SK-N-MC (cell line): ENCODE results near the gene SPATA6L.
"Not testable (repeated sequence)": the region's sequence is repeated elsewhere in the genome, so short reads cannot be mapped to it uniquely, and the experiment has no call there.

Experiments
- DNase-seq: peaks from one replicate; pipeline ENCODE4 v3.0.0-alpha.2; 2011; ENCODE audit warnings: low read depth, low spot score
- H3K27ac ChIP-seq: fragments of 200-600 bp; sonication (generic); 2 replicates; pipeline ENCODE4 v1.5.1; 2016; ENCODE audit warnings: mixed run types
- H3K36me3 ChIP-seq: fragments of 200-600 bp; sonication (generic); 2 replicates; pipeline ENCODE4 v1.6.1; 2017; ENCODE audit warnings: antibody characterized with exemption, low read length, mixed read lengths; ENCODE audit not compliant: insufficient read depth
- H3K4me3 ChIP-seq: fragments of 200-600 bp; sonication (generic); 2 replicates; pipeline ENCODE4 v1.5.1; 2016
- H3K9ac ChIP-seq: fragments of 200-600 bp; sonication (generic); 2 replicates; pipeline ENCODE4 v1.8.0; 2017; ENCODE audit warnings: mixed run types, mixed read lengths; ENCODE audit not compliant: insufficient read length
- H3K9me3 ChIP-seq: fragments of 200-600 bp; sonication (generic); 2 replicates; pipeline ENCODE4 v1.6.1; 2017; ENCODE audit warnings: low read depth, mild to moderate bottlenecking, antibody characterized with exemption, low read length, moderate library complexity, mixed read lengths
- EZH2 ChIP-seq: fragments of 200-600 bp; sonication (generic); IDR thresholded peaks from one replicate; pipeline ENCODE4 v1.6.1; 2017; ENCODE audit warnings: antibody characterized with exemption
- FOXP2 ChIP-seq: optimal IDR thresholded peaks from 2 replicates; pipeline ENCODE3; 2011; ENCODE audit warnings: mild to moderate bottlenecking, moderate library complexity; ENCODE audit not compliant: insufficient read depth; ENCODE audit errors: extremely low read length, control extremely low read depth
- POLR2AphosphoS5 ChIP-seq: IDR thresholded peaks from 2 replicates; pipeline ENCODE4 v1.6.1; 2012; ENCODE audit warnings: mild to moderate bottlenecking, low read depth, low read length, borderline replicate concordance

The SPATA6L gene

GRCh38 chr9:4614627-4615026, 51.7 kb downstream of the SPATA6L start:
- H3K36me3 ChIP-seq: peaks cover 17% of the 10 kb centered on the region
- no peaks in the 10 kb centered on the region for H3K9me3 ChIP-seq
- no peak overlapping the region for H3K27ac ChIP-seq
- no peak overlapping the region for H3K9ac ChIP-seq
- TF ChIP-seq POLR2AphosphoS5 (no peak), FOXP2 (no peak), EZH2 (no peak)
- no peak for DNase-seq
- no peak overlapping the region for H3K4me3 ChIP-seq

DNA sequence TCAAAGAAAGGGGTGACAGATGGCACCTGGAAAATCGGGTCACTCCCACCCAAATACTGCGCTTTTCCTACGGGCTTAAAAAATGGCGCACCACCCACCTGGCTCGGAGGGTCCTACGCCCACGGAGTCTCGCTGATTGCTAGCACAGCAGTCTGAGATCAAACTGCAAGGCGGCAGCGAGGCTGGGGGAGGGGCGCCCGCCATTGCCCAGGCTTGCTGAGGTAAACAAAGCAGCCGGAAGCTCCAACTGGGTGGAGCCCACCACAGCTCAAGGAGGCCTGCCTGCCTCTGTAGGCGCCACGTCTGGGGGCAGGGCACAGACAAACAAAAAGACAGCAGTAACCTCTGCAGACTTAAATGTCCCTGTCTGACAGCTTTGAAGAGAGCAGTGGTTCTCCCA, 60.2 kb downstream of the SPATA6L start:
- not testable (repeated sequence) for H3K27ac ChIP-seq, H3K9me3 ChIP-seq, H3K4me3 ChIP-seq, H3K9ac ChIP-seq, DNase-seq
- H3K36me3 ChIP-seq: peaks cover 42% of the 10 kb centered on the region

GRCh38 chr9:4604678-4605095, 61.6 kb downstream of the SPATA6L start:
- no peak for TF ChIP-seq EZH2
- no peak for TF ChIP-seq POLR2AphosphoS5
- no peak for TF ChIP-seq FOXP2
- Histone ChIP-seq H3K27ac (peak overlapping the region; percentile 59; the same call in 1 of the 2 replicates), H3K9me3 (no peaks in the 10 kb centered on the region), H3K36me3 (peaks cover 55% of the 10 kb centered on the region), H3K9ac (no peak overlapping the region), H3K4me3 (no peak overlapping the region)
- DNase-seq: peak; percentile 60

DNA sequence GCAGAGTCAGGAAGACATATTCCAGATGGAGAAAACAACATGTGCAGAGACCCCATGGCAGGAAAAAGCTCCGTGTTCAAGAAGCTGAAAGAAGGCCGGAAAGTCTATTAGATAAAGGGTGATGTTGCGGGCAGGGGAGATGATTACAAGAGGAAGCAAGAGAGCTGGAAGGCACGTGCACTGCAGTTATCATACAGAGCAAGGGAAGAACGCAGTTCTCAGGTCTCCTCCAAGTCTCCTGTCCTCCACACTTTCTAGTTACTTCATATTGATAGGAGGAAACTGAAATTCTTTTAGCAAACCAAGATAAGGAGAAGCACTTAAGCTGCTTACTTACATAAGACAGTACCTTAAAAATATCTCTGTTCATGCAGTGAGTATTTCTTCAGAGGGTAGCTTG, 62.5 kb downstream of the SPATA6L start:
- H3K4me3 ChIP-seq: no peak overlapping the region
- H3K9ac ChIP-seq: no peak overlapping the region
- H3K9me3 ChIP-seq: no peaks in the 10 kb centered on the region
- H3K36me3 ChIP-seq: peaks cover 64% of the 10 kb centered on the region
- no peak overlapping the region for H3K27ac ChIP-seq
- TF ChIP-seq EZH2 (no peak), FOXP2 (no peak), POLR2AphosphoS5 (no peak)
- DNase-seq: no peak

- no peak overlapping the region for H3K27ac ChIP-seq
- DNase-seq: no peak
- H3K4me3 ChIP-seq: no peak overlapping the region
- peaks cover 72% of the 10 kb centered on the region for H3K36me3 ChIP-seq
- no peak overlapping the region for H3K9ac ChIP-seq
- TF ChIP-seq EZH2: no peak
- no peak for TF ChIP-seq POLR2AphosphoS5
- TF ChIP-seq FOXP2: no peak
- H3K9me3 ChIP-seq: no peaks in the 10 kb centered on the region
Measured at GRCh38 chr9:4600368-4600767, 65.9 kb downstream of the SPATA6L start.

DNA sequence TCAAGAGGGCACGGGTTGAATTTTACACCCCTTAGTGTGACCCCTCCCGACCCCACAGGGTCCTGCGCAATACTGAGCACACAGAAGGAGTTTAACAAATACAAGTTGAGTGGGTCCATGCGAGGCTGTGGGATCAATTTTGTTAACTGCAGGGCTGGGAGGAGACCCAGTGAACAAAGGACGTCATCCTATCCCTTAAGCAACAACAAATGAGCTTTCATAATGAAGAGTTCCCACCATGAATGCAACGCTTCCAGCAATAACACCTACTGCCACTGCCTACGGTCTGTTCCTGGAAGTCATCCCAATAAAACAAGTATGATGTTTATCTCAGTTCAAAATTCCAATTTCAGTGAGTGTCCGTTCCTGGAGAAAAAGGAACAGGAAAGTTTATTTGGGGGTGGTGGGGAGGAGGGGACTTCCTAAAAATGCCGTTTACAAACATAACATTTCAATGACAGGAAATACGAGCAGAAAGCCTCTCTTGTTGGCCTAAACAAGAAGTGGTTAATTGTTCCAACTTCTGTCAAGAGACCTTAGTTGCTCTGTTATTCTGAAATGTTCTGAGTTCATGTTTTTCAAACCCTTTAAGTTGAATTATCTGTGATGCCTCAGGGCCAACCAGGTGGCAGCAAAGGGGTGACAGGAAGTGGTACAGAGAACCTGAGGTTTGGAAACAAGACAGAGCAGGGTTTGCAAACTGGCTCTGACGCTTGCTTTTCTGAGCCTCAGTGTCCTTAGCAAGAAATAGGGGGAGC, 69.9 kb downstream of the SPATA6L start:
- Histone ChIP-seq H3K9me3 (no peaks in the 10 kb centered on the region), H3K27ac (no peak overlapping the region), H3K4me3 (no peak overlapping the region), H3K9ac (no peak overlapping the region), H3K36me3 (peaks cover 34% of the 10 kb centered on the region)
- no peak for DNase-seq
- TF ChIP-seq EZH2 (no peak), FOXP2 (no peak), POLR2AphosphoS5 (no peak)

DNA sequence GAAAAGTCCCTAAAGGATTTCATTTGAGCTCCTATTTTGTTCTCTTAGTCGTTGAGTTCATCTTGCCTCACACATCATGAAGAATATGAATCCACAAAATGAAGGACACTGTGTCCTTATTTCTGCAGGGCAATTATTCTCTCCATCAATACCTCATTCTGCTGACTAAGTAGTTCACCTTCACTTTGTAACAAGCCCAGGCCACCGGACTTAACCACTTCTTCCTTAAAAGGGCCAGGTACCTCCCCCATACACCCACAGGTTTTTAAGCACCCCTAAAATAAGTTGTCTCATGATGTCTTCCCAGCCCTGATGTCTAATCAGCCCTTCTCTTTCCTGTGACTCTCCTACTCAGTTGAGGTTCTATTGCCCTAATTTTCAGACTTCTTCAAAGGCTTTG, 71.3 kb downstream of the SPATA6L start:
- DNase-seq: no peak

DNA sequence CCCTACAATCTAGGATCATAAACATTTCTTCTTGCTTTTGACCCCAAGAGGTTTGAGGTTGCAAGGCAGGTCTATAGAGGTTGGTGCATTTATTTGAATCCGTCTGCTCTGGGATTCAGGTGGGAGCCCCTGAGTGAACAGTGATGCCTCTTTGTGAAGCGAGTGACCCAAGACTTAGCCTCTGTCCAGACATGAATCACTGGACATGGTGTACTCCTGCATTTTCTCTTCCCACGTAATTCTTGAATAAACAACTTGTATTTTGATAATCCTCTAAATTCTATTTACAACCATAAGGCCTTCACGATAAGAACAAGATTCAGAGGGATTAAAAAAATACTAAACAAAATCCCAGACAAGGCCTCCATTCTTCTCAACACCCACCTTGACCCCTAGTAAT, 71.7 kb downstream of the SPATA6L start:
- Histone ChIP-seq H3K9ac (no peak overlapping the region), H3K9me3 (no peaks in the 10 kb centered on the region), H3K27ac (no peak overlapping the region), H3K4me3 (no peak overlapping the region), H3K36me3 (peaks cover 17% of the 10 kb centered on the region)
- DNase-seq: no peak
- TF ChIP-seq POLR2AphosphoS5 (no peak), EZH2 (no peak), FOXP2 (no peak)

More for the DNA sequence above, 71.3 kb downstream of the SPATA6L start:
- no peak overlapping the region for H3K9ac ChIP-seq
- H3K36me3 ChIP-seq: peaks cover 22% of the 10 kb centered on the region
- TF ChIP-seq FOXP2 (no peak), EZH2 (no peak), POLR2AphosphoS5 (no peak)
- no peak overlapping the region for H3K4me3 ChIP-seq
- H3K27ac ChIP-seq: no peak overlapping the region
- H3K9me3 ChIP-seq: no peaks in the 10 kb centered on the region

- H3K9ac ChIP-seq: no peak overlapping the region
- H3K36me3 ChIP-seq: peaks cover 6% of the 10 kb centered on the region; the same call in 1 of the 2 replicates
- TF ChIP-seq EZH2: no peak
- TF ChIP-seq POLR2AphosphoS5: no peak
- TF ChIP-seq FOXP2: no peak
- DNase-seq: no peak
- H3K9me3 ChIP-seq: no peaks in the 10 kb centered on the region
- H3K27ac ChIP-seq: no peak overlapping the region
- no peak overlapping the region for H3K4me3 ChIP-seq
Measured at GRCh38 chr9:4592886-4593285, 73.4 kb downstream of the SPATA6L start.
